Stimulated activated memory B cell treated with anti-CD40 and anti-IgM and Interleukin-4, amounts not matched to agents 10 μg/mL and 1 μg/mL and 100 μg/mL, for 72 hours (primary cell): ENCODE data around the gene GSG1L.

Experiments used
- ATAC-seq: fragments of 150-1000 bp; cut with Tn5 transposase; 2 replicates; pipeline ENCODE4 v1.10.0; 2021
- H3K27ac Mint-ChIP-seq: one replicate; pipeline ENCODE4 v1.8.0; 2022; ENCODE audit warnings: mild to moderate bottlenecking, mixed read lengths
- H3K27me3 Mint-ChIP-seq: one replicate; pipeline ENCODE4 v1.8.0; 2022; ENCODE audit warnings: mixed read lengths
- H3K36me3 Mint-ChIP-seq: one replicate; pipeline ENCODE4 v1.8.0; 2022; ENCODE audit warnings: mixed read lengths
- H3K4me1 Mint-ChIP-seq: one replicate; pipeline ENCODE4 v1.8.0; 2022; ENCODE audit warnings: mixed read lengths
- H3K4me3 Mint-ChIP-seq: one replicate; pipeline ENCODE4 v1.8.0; 2022; ENCODE audit warnings: mild to moderate bottlenecking, moderate library complexity, mixed read lengths
- H3K9me3 Mint-ChIP-seq: one replicate; pipeline ENCODE4 v1.8.0; 2022; ENCODE audit warnings: mixed read lengths

The GSG1L gene

DNA sequence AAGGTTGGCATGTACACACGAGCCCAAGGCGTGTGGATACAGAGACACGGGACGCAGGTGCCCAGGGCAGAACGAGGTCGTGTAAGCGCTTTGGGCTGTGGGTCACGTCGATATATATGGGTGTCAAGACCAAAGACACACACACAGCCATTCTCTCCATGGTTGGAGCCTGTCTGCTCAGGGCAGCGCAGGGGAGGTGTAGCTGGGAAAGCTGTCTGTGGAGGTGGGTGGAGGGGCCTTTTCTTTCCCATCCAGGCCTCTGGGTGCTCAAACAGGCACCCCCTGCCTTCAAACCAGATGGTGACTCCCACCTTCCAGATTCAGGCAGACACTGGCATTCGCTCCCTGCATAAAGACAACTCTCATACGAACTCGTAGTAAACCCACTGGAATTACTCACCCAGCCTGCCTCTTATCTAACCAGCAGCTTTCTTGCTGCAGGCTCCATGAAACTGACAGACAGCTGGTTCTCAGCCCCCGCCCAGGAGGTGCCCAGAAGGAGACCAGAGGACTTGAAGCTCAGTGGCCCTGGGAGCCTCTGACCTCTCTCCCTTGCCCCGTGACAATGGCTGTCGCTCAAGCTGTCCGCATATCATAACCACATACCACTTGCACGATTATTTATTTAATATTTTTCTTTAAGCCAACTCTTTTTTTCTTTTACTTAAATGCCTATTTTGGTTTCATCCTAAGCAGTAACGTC, 276.4 kb downstream of the GSG1L start:
- Mint-ChIP-seq H3K4me1 (no peaks in the 10 kb centered on the region), H3K27me3 (no peaks in the 10 kb centered on the region), H3K27ac (no peak overlapping the region), H3K4me3 (no peak overlapping the region), H3K36me3 (no peaks in the 10 kb centered on the region), H3K9me3 (no peaks in the 10 kb centered on the region)
- no peak for ATAC-seq

DNA sequence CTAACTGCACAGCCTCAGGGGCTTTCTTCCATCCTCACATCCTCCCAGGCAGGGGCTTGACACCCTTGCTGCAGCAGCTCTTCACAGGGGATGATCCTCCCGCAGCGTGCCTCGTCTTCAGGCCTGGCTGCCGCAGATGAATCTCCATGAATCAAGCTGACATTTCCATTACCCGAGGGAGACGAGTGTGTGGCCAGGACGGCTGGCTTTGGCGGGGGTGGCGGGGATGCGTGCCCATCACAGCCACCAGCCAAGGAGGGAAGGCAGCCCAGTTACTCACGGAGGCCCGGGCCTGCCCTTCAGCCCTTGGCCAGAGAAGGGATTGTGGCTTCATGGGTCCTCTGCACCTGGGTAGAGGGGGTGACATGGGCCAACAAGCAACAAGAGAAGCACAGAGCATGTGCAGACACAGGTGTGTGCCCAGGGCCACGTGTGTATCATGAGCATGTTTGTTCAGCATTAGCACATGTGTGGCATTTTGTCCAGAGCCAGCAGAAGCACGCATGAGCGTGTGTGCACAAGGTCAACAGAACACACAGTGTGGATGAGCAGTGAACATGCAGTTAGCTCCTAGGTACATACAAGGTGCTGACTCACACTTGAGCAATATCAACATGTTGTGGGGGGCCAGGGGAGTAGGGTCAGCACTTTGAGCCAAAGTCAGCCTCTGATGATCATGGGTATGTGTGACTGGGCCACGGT, 277.1 kb downstream of the GSG1L start:
- no peak overlapping the region for H3K4me3 Mint-ChIP-seq
- no peaks in the 10 kb centered on the region for H3K4me1 Mint-ChIP-seq

DNA sequence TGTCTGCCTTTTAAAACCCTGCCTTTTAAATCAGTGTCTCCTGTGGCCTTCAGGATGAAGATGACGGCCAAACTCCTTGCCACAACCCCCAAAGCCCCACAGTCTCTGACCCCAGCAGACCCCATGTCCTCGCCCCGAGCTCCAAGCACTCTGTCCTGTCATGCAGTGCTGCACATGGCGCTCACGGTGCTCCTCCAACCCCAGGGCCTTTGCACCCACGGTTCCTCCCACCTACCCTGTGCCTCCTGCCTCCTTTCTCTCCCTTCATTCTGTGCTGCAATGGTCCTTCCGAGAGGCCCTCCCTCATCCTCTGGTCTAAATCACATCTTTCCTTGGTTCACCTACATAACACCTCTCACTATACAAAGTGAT, 278.2 kb downstream of the GSG1L start:
- Mint-ChIP-seq H3K27ac (no peak overlapping the region), H3K36me3 (no peaks in the 10 kb centered on the region), H3K27me3 (no peaks in the 10 kb centered on the region)

More for the DNA sequence above, 277.1 kb downstream of the GSG1L start:
- no peak overlapping the region for H3K27ac Mint-ChIP-seq
- H3K36me3 Mint-ChIP-seq: no peaks in the 10 kb centered on the region
- H3K27me3 Mint-ChIP-seq: no peaks in the 10 kb centered on the region
- no peak for ATAC-seq
- no peaks in the 10 kb centered on the region for H3K9me3 Mint-ChIP-seq

DNA sequence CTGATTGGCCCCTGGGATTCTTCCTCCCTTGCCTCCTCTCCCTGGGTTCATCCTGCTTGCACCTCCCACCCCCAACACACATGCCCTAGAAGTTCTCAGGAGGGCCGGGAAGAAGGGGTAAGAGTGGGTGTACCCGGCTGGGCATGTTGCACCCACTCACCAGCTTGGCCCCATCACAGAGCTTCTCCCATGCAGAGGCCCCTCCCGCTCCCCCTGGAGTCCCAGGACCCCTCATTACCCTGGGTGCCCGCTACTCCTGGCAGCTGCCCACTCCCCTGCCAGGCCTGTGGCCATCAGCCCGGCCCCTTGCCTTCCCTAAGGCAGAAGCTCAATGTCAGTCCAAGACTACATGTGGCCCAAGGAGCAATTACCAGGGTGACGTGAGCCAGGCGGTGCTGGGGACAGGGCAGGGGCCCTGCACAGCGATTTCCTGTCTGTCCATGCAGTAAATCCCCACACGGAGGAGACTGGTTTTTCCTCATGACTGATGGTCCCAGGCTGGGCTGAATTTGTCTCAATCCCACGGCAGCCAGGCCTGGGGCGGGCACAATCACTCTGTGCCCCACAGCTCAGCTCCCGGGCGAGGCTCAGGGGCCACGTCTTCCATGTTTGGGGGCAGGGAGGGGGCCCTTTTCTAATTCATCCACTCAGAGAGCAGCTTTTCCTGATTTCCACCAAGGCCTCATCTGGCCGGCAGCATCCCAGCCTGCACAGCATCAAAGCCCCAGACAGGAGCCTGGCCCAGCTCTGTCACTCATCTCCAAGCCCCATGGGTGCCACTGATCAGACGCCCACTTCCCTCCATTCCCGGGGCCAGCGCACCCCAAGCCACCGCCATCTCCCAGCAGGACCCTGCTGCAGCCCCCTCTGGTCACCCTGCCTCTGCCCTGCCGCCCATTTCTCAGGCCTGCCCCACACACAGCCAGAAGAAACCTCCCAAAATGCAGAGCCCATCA, 278.9 kb downstream of the GSG1L start:
- ATAC-seq: no peak
- Mint-ChIP-seq H3K36me3 (no peaks in the 10 kb centered on the region), H3K4me3 (no peak overlapping the region), H3K27ac (no peak overlapping the region), H3K4me1 (no peaks in the 10 kb centered on the region), H3K27me3 (no peaks in the 10 kb centered on the region), H3K9me3 (no peaks in the 10 kb centered on the region)

More for the DNA sequence above, 278.2 kb downstream of the GSG1L start:
- Mint-ChIP-seq H3K4me1 (no peaks in the 10 kb centered on the region), H3K9me3 (no peaks in the 10 kb centered on the region), H3K4me3 (no peak overlapping the region)
- no peak for ATAC-seq

DNA sequence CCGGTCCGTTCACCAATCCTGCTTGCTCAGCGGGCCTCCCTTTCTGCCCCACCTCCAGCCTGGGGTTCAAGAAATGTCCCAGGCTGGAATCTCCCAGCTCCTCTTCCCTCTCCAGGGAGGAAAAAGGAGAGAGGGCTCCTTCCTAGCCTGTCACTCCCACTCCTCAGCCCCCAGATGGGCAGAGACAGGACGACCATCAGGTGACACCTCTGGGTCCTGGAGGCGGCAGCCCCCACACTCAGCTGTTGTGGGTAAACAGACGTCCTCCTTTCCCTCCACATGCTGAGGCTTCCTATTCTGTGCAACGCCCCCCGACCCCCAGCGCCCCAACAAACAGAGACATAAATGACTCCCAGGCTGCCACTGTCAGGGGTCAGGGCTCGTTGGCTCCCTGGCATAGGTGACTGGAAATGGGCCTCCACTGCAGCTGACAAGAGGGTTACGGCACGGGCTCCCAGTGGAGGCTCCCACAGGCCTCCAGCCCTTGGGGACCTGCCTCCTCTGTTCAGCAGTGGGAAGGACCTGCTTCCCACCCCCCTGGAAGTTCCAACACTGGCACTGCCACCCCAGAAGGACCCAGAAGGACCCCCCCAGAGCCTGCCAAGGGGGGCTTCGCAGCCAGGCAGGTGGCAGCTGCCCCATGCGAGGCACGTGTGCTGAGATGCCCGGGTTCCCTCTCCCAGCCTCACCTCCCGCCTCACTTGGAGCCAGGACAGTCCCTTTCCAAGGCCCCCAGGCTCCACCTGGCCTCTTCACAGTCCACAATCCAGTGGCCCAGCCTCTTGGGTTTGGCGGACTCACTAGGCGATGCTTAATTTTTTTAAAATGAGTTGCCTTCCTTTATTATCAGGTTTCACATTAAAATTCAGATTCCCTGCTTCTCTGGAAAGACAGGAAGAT, 281.3 kb downstream of the GSG1L start:
- Mint-ChIP-seq H3K36me3 (peaks cover 6% of the 10 kb centered on the region), H3K9me3 (no peaks in the 10 kb centered on the region), H3K27me3 (no peaks in the 10 kb centered on the region), H3K4me3 (no peak overlapping the region), H3K27ac (no peak overlapping the region), H3K4me1 (no peaks in the 10 kb centered on the region)
- no peak for ATAC-seq

DNA sequence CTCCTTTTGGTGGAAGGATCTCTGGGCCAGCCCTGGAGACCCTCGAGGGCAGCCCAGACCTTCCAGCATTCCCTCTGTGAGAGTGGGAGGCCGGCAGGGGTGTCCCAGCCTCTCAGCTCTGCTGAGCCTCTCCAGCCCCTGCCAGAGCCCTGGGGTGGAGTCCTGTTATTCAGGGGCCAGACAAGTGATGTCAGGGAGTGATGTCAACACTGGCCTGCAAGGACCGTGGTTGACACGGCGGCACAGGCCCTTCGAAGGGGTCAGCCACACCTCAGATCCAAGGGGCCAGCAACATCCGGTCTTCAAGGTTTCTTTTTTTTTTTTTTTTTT, 282.4 kb downstream of the GSG1L start:
- Mint-ChIP-seq H3K4me3 (no peak overlapping the region), H3K27me3 (no peaks in the 10 kb centered on the region), H3K27ac (no peak overlapping the region), H3K36me3 (peaks cover 6% of the 10 kb centered on the region), H3K4me1 (no peaks in the 10 kb centered on the region), H3K9me3 (no peaks in the 10 kb centered on the region)
- no peak for ATAC-seq

DNA sequence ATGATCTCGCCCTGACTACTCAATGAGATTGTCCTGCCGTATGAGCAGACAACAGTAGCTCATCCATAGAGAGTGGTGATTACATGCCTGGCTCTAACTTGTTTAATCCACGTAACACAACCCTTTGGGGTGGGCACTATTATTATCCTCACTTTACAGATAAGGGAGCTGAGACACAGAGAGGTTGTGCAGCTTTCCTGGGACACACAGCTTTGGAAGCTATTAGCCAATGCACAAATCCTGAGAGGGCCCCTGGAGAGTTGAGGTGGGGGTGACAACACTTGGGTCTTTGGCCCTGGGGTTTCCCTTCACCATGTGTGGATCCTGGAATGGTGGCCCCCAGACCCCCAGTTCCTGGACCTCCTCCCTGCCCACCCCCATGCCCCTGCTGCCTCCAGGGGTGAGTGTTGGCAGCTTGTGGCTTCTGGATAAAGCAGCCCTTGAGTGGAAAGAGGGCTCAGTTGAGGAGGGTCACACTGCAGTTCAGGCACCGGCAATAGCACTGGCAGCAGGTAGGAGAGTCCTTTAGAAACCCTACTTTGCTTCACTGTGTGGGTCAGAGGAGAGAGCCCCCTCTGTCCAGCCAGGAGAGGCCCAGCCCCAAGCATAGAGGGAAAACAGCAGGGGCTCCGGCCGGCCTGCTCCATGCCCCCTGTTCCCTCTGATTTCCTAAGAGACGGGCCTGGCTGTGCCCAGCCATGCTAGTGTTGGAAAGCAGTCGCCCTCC, 282.9 kb downstream of the GSG1L start:
- H3K27me3 Mint-ChIP-seq: no peaks in the 10 kb centered on the region
- no peak overlapping the region for H3K4me3 Mint-ChIP-seq
- H3K36me3 Mint-ChIP-seq: peaks cover 7% of the 10 kb centered on the region
- no peaks in the 10 kb centered on the region for H3K4me1 Mint-ChIP-seq
- H3K27ac Mint-ChIP-seq: no peak overlapping the region
- ATAC-seq: no peak
- H3K9me3 Mint-ChIP-seq: no peaks in the 10 kb centered on the region

DNA sequence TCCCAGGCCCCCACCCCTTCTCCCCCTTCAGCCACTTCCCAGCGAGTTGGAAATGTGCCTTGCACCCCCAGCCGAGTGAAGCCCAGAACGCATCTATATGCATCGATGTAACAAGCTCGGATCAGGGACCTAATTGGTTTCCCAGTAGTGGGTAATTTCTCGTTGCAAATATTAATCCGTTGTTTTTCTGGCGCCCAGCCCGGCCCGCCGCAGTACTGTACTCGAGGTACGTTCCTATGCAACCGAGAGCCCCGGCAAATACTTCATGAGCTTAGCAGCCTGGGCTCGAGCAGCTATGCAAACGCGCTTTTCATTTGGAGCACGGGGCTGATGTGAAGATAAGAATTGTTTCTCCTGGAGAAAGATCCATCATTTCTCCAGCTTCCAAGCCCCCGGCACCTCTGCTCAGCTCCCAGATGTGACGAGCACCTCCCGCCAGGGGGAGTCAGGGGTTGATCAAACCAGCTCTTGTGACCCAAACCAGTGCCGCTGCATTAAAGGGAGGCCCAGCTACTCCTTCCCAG, 283.8 kb downstream of the GSG1L start:
- Mint-ChIP-seq H3K9me3 (no peaks in the 10 kb centered on the region), H3K4me3 (no peak overlapping the region), H3K36me3 (peaks cover 15% of the 10 kb centered on the region), H3K27me3 (no peaks in the 10 kb centered on the region), H3K4me1 (no peaks in the 10 kb centered on the region), H3K27ac (no peak overlapping the region)
- ATAC-seq: no peak

DNA sequence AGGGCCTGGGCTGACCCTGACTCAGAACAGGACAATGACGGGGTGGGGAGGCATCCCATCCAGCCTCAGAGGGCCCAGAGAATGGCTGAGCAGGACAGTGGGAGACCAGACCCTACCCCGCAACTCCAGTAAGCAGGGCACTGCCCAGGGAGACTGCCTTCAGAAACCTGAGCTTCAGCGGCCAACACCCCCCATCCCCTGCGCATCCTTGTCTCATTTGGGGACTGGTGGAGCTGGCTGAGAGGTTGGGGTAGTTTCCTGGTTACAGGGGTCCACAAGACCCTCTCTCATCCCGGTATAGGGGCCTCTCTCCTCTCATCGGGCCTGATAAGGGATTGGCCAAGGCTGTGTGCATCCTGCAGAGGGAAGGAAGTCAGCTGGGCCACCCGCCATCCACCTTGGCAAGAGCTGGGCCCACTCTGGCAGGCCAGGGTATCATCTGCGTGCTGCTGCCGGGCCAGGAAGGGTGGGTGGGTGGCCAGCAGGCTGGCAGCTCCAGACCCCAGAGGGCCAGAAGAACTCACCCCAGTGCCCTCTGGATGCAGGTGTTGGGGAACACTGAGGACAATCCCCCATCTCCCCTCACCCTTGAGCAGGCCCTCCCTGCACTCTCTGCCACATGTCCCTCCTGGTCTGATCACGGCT, 284.5 kb downstream of the GSG1L start:
- H3K4me1 Mint-ChIP-seq: no peaks in the 10 kb centered on the region
- peaks cover 22% of the 10 kb centered on the region for H3K36me3 Mint-ChIP-seq
- no peak overlapping the region for H3K27ac Mint-ChIP-seq
- no peaks in the 10 kb centered on the region for H3K9me3 Mint-ChIP-seq
- no peak for ATAC-seq
- H3K4me3 Mint-ChIP-seq: no peak overlapping the region
- no peaks in the 10 kb centered on the region for H3K27me3 Mint-ChIP-seq

DNA sequence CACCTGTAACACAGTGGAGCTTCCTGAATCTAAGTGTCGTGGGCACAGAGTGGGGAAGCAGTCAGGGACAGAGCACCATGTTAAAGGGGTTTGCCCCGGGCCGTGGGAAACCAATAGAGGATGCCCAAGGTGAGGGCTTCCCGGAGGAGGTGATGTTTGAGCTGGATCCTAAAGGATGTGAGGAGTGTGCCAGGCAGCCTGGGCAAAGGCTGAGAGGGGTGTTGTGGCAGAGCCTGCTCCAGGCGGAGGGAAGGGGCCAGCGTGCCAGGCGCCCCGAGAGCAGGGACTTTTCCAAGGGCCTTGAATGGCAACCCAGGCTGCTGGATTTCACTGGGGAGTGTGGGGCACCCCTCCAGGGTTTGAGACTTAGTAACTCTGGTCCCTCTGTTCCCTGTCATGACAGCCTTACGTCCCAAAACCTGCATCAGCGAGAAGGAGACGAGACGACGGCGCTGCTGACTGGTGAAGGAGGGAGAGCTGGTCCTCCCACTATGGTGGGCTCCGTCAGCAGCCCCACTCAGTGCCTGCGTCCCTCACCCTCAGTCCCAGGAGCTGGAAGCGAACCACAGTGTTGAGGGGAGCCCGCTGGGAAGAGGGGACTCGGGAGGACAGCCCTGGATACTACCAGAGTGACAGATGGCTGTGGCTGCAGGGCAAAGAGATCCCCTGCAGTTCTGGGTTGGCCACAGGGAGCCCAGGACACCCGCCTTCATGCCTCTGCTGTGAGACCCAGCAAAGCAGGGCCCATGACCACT, 285.2 kb downstream of the GSG1L start:
- Mint-ChIP-seq H3K36me3 (peaks cover 26% of the 10 kb centered on the region), H3K9me3 (no peaks in the 10 kb centered on the region), H3K4me1 (no peaks in the 10 kb centered on the region), H3K4me3 (no peak overlapping the region), H3K27ac (no peak overlapping the region), H3K27me3 (no peaks in the 10 kb centered on the region)
- no peak for ATAC-seq

DNA sequence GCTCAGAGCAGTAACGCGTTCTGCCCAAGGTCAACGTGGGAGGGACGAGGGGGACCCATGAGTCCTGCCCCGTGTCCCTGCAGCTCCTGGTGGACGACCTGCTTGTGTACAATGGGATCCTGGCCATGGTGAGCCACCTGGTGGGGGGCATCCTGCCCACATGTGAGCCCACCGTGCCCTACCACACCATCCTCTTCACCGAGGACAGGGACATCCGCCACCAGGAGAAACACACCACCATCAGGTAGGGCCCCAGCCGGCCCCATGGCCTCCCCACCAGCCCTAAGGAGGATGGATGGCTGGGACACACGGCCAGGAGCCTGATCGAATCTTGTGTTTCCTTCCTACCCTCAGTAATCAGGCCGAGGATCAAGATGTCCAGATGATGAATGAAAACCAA, 286.0 kb downstream of the GSG1L start:
- no peak for ATAC-seq
- Mint-ChIP-seq H3K9me3 (no peaks in the 10 kb centered on the region), H3K4me1 (no peaks in the 10 kb centered on the region), H3K4me3 (no peak overlapping the region), H3K36me3 (peaks cover 26% of the 10 kb centered on the region), H3K27ac (no peak overlapping the region), H3K27me3 (no peaks in the 10 kb centered on the region)

DNA sequence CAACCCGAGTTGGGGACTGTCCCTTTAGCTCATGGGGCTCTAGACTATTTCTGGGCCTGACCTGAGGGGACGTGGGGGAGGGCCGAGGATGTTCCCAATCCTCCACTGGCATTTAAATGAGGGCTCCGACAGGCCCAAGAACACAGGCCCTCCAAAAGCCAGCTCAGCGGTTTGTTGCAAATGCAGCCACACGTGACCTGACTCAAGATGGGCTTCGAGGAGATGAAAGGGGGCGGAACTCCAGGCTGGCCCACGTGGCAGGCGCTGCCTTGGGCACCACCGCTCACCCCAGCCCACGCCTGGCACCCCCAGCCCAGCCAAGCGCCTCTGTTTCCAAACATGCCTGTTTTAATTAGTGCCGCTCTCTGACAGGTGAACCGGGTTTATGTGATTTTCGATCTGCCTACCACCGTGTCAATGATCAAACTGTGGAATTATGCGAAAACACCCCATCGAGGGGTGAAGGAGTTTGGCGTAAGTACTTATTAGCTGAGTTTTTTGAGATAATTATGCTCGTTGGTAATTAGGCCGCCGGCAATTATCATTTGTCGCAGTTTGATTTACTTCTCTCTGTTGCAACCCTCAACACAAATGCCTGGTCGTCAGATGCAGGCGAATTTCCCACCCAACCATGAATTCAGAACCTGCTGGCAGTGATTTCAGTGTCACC, 286.8 kb downstream of the GSG1L start:
- Mint-ChIP-seq H3K36me3 (peaks cover 26% of the 10 kb centered on the region), H3K27me3 (no peaks in the 10 kb centered on the region), H3K4me1 (no peaks in the 10 kb centered on the region), H3K27ac (no peak overlapping the region), H3K4me3 (no peak overlapping the region), H3K9me3 (no peaks in the 10 kb centered on the region)
- no peak for ATAC-seq

DNA sequence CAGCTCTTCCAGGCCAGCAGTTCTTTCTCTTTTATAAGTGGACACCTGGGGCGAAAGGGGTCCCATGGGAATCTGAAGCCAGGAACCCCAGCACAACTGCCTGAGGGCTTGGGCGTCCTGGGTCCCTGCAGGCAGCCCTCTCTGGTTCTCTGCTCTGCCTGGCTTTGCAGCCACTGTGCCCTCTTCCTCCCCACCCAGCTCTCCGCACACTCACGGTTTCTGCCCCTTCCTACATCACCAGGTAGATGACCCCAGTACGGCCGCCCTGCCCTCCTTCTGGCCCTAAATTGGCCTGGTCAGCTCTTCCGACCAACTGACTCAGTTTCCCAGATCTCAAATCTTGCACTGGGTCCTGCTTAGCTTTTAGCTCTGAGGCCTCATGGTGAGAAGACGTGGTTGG, 288.3 kb downstream of the GSG1L start:
- no peaks in the 10 kb centered on the region for H3K27me3 Mint-ChIP-seq
- ATAC-seq: no peak
- H3K9me3 Mint-ChIP-seq: no peaks in the 10 kb centered on the region
- no peak overlapping the region for H3K4me3 Mint-ChIP-seq
- H3K4me1 Mint-ChIP-seq: no peaks in the 10 kb centered on the region
- H3K36me3 Mint-ChIP-seq: peaks cover 40% of the 10 kb centered on the region
- no peak overlapping the region for H3K27ac Mint-ChIP-seq
